Fibroblast of peridontal ligament (primary cell): ENCODE results near the gene FEZ2.
"Not testable (repeated sequence)": the region's sequence is repeated elsewhere in the genome, so short reads cannot be mapped to it uniquely, and the experiment has no call there.

Experiments used
- DNase-seq: peaks from one replicate; pipeline ENCODE4 v3.0.0-alpha.2; 2010; ENCODE audit errors: extremely low read depth

FEZ2 gene, protein sequence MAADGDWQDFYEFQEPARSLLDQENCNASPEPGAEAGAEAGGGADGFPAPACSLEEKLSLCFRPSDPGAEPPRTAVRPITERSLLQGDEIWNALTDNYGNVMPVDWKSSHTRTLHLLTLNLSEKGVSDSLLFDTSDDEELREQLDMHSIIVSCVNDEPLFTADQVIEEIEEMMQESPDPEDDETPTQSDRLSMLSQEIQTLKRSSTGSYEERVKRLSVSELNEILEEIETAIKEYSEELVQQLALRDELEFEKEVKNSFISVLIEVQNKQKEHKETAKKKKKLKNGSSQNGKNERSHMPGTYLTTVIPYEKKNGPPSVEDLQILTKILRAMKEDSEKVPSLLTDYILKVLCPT

DNA sequence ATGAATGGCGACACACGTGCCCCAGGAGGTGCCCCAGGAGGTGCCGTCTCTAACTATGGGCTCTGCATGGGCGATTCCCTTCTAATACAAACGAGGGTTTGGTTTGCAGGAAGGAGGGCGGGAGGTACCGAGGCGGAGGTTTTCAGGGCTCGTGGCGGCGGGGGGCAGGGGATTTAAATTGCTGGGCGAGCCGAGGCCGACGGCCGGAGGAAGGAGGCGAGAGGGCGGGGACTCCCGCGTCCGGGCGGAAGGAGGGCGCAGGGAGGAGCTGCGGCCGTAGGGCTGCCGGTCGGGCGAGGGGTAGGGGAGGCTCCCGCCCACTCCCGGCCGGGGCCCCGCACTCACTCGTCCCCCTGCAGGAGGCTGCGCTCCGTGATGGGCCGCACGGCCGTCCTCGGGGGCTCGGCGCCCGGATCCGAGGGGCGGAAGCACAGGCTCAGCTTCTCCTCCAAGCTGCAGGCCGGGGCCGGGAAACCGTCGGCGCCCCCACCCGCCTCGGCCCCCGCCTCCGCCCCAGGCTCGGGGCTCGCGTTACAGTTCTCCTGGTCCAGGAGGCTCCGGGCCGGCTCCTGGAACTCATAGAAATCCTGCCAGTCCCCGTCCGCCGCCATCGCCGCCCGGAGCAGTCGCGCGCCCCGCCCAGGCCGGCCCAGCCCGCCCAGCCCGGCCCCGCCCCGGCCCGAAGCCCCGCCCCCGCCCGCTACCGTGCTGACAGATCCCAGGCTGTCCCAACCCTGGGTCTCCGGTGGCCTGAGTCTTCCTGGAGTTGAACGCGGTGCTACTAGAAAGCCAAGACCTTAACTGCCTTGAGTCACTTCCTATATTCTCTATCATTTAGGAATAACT is at the start of gene FEZ2:
Gene FEZ2 (minus strand): TSS at position 637 of the 846 bp plus-strand sequence. CDS start 26 bp downstream, at position 611.
- DNase-seq, result peak; percentile 55

DNA sequence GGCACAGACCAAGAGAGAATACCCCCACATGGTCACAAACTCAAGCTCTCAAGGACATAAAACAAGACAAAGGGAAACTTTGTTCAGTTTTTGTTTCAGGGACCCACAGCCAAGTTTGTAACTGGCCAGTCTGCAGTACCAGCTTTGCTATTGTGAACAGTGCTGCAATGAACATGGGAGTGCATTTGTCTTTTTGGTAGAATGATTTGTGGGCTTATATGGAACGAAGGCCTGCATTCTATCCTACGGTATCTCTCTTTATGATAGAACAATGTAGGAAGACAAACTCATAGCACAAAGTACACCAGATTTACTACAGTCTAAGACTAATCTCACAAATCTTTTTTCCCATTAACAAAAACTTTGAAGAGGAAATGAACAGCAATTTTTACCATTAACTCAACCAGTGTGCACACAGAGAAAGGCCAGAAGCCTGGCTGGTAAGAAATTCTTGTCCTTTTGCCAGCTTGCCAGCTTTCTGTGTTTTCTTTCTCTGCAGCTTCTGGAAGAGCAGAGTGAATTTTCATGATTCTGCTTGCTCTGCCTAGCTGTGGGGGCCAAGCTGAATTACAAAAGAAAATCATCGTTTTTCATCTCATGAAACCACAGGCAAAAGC is 37.1 kb upstream of the FEZ2 start:
- peak; percentile 57 for DNase-seq

DNA sequence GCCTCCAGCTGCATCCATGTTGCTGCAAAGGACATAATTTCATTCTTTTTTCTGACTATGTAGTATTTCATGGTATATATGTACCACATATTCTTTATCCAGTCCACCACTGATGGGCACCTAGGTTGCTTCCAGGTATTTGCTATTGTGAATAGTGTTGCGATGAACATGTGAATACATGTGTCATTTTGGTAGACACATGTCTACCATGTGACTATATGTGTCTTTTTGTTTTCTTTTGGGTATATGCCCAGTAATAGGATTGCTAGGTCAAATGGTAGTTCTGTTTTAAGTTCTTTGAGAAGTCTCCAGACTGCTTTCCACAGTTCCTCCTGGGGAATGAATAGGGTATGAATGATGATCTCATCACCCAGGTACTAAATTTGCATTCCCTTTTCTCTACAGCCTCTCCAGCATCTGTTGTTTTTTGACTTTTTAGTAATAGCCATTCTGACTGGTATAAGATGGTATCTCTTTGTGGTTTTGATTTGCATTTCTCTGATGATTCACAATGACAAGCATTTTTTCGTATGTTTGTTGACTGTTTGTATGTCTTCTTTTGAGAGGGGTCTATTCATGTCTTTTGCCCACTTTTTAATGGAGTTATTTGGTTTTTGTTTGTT is 35.6 kb upstream of the FEZ2 start:
- no peak for DNase-seq

DNA sequence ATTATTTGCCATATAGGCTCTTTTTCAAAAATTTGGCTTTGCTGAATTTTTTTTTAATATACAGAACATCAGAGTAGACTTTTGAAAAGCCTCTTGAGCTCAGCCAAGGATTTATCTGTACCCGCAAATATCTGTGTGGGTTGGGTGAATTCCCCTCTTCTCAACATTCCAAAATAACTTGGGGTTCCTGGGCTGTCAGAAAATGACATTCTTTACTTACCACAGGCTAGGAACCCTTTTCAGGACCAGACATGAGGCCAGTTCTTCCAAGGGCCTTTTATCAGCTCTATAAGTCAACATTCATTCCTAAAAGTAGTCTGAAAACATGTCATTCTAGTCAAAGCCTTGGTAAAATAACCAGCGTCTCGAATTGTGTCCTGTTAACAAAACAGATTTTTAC is 28.8 kb upstream of the FEZ2 start:
- DNase-seq, result no peak

DNA sequence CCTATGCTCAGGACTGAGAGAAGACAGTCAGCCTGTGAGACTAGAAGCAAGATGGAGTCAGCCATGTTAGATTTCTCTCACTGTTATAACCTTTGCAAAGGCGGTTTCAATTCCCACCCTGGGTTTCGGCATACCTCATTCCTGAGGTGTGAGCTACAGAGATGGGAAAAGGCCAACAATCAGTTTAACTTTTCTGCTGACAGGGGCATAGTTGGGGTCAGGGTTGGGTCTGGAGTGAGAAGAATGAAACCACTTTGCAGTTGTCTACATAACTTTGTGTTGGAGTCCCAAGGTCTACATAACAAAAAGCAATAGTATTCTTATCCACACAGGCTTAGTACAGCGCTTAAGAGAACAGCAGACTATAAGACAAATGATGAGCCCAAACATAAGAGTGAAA is 28.1 kb upstream of the FEZ2 start:
- no peak for DNase-seq

DNA sequence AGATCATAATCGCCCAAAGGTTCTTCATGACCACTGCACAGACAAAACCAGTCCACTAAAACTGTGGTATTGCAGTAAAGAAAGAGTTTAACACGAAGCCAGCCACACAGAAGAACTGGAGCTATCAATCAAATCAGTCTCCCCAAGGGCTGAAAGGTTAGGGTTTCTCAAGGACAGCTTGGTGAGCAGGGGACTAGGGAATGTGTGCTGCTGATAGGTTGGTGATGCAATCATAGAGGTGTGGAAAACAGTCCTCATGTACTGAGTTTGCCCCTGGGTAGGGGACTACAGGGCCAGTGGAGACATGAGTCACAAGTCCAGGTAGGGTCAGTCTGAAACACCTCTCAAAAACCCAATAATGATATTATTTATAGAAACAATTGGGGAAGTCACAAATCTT is 27.3 kb upstream of the FEZ2 start:
- no peak for DNase-seq

DNA sequence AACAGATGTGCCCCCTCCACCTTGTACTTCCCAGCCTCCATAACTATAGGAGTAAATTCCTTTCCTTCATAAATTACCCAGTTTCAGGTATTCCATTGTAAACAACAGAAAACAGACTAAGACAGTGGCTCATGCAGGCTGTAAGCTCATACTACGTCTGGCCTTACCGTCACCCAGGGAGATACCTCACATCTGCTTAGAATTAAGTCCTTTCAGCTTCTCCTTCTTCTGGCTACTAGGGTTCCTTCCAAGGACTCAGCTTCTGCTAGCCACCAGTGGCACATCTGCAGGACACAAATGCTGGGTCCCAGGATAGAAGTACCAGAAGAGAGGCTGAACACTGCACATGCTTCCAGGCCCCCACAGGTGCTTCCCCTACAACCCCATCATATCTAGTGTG is 22.4 kb upstream of the FEZ2 start:
- no peak for DNase-seq

DNA sequence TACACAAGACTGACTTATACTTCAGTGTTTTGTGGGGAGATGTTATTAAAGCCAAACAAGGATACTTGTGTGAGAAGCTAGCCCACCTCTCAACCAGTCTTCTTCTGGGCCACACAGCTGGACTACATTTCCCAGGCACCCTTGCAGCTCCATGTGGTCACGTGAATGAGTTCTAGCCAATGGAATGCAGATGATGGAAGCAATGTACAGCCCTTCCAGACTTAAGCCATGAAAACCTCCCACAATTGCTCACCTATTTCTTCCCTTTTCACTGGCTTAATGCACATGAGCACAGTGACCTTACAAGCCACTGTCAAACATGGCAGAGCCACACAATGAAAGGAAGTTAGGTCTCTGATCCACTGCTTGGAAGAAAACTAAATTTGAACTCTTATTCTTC is 20.4 kb upstream of the FEZ2 start:
- peak; percentile 66 for DNase-seq

DNA sequence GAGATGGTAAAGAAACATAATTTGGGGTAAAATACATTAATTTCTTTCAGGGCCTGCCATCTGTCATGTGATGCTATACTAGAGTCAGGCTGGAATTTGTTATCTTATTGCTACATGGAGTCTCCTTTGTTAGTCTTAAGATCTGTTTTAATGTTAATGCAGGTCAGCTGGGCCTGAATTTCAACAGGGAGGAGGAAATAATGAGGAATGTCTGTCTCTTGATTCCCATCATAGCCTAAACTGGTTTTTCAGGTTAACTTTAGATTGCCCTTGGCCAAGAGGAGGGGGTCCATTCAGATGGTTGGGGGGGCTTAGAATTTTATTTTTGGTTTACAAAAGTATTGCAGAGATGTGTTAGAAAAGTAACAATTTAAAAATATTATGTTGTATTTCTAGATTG is 19.0 kb upstream of the FEZ2 start:
- no peak for DNase-seq

DNA sequence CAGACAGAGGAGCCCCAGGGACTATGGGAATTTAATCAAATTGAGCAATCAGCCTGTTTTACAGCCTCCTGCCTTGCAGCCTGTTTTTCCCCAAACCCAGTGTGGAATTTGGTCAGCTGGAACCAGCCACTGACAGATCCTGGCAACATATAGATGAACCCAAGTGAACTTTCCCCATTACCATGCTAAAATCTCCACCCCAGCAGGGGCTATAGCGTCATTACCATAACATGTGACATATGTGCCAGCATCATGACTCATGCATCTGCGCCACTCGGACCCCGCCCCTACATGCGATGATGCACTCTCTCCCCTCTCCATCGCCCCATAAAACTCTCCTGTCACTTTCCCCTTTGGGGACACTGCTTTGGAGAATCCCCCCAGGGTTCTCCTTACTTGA is 17.3 kb upstream of the FEZ2 start:
- DNase-seq, result peak; percentile 87

DNA sequence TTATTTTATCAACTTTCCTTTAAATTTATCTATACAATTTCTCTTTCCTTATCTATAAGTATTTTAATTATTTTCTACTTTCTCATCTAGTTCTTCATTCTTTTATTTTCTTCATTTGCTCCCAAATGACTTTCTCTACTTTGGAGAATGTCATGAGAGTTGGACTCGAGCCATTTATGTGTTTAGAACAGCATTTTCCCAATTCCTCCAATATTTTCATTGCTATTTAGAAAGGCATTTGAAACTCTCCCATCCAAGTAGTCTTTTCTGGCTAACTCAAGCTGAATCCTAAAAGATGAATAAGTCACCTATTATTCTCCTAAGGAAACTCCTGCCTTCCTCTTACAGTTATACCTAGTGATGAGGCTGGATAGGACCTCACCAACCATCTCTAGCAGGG is 15.8 kb upstream of the FEZ2 start:
- DNase-seq, result peak; percentile 56

DNA sequence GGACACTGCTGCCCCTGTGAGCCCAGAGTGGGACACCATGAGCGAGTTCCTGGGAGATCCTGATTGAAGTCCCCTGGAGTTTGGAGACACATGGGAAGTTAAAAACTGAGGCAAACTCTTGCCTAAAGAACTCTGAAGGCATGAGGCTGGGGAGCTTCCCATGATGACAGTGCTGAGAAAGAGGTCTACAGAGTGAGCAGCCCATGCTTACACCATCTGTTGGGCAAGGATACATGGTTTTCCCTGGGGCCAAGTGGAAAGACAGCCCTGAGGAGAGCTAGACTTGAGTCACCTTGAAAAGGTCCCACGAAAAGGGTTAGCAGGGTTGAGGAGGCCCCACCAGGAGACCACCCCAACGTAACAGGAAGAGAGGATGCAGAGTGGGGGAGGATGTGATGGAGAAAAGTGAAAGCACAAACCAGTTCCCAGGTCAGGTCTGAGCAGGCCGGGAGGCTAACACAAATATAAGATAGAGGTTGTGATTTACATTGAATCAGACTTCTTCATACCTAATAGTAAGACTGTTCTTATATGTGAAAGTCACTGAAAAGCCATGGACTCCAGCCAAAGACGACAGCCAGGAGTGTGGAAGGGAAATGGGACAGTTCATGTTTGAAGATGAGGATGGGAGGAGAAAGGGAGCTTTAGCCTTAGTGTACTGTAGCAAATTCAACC is 13.5 kb upstream of the FEZ2 start:
- no peak for DNase-seq

DNA sequence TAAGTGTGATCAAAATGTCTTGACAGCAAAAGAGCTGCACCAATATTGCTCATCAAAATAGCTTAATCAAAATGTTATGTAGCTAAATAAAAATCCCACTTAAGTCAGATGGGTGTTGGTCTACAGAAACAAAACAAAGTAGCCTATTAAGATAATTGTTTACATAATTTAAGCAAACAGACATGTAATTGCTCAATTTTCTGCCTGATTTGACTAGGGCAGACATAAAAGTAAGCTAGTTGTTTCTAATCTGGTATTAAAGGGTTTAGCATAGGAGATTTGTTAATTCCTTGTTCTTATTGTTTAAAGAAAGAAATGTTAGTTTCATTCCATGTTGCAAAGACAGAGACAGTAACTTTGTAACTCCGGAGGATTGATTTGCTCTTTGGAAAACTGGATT is 11.5 kb upstream of the FEZ2 start:
- no peak for DNase-seq

DNA sequence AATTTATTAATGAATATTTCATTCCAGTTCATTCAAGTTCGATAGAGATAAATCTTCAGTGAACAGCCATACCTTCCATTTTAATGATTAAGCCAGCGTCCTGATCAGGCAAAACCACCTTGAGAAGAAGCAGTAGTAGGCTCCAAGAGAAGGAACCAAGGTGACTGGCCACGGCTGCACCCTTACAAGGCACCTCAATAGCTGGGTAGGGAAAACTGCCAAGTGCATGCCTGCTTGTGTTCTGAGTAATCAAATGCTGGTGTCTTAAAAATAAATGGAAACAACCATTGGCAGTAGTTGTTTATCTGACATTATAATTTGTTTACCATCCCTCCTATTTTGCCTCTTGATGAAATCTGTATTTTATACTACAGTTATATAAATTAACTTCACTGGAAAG is 10.0 kb upstream of the FEZ2 start:
- no peak for DNase-seq

DNA sequence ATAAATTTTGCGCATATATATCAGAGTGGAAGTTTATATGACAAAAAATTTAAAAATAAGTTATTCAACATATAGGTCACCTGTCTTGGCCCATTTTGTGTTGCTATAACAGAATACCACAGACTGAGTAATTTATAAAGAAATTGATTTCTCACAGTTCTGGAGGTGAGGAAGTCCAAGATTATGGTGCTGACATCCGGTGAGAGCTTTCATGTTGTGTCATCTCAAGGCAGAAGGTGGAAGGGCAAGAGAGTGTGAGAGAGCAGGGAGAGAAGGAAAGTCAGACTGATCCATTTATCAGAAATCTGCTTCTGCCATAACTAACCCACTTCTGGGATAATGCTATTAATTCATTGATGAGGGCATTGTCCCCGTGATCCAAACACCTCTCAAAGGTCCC is 9.0 kb upstream of the FEZ2 start:
- no peak for DNase-seq

DNA sequence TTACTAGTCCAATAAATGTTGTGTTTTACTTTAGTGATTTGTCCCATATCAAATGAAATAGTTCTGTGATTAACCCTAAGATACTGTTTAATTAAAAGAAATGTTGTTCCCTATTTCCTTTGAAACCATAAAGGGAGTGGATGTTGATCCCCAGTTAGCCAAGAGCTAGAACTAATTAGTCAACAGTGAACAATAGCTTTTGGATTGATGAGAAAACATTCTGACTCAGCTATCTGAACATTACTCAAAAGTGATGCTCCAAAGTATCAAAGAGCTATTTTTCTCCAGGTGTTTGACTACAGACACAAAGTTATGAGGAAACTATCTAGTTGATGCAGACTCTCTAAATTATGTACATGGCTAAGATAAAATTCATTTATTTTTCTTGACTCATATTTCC is 7.3 kb upstream of the FEZ2 start:
- DNase-seq, result no peak

DNA sequence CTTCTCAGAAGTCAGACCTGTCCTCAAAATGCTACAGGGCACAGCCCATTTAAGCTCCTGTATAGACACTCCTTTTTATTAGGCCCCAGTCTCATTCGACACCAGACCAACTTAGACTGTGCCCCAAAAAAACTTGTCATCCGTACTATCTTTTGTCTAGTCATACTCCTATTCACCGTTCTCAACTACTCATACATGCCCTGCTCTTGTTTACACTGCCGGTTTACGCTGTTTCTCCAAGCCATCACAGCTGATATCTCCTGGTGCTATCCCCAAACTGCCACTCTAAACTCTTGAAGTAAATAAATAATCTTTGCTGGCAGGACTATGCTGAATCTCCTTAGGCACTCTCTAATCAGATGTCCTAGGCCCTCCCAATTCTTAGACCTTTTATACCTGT is 5.7 kb upstream of the FEZ2 start:
- DNase-seq, result not testable (repeated sequence)

DNA sequence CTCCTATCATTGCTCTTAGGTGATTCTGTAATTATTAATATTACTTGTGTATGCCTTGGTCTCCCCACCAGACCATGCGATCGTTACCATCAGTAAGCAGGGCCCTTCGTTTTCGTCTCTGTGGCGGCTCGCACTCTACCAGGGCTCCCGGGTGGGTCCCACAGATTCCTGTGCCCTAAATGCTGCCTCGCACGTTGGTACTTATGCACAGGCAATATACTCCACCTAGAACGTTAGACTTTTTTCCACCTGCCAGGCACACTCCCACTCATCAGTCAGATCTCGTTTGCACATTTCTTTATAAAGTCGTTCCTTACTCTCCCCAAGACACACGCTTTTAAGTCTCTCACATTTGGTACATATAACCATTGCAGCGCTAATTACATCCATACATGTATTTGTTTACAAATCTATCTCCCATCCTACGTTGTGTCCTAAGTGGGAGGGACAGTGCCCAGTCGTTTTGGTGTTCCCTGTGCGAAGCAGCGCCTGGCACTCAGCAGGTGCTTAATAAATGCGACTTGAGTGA is 901 bp downstream of the FEZ2 start:
- DNase-seq, result no peak

DNA sequence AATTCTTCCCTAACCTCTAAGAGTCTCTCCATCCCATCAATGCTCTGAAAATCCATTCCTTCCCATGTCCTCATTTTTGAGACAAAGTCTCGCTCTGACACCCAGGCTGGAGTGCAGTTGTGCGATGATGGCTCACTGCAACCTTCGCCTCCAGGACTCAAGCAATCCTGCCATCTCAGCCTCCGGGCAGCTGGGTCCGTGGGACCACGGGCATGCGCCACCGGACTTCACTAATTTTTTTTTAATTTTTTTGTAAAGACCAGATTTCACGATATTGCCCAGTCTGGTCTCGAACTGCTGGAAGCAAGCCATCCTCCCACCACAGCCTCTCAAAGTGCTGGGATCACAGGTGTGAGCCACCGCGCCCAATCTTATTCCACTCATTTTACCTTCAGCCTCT is 1.6 kb downstream of the FEZ2 start:
- no peak for DNase-seq

DNA sequence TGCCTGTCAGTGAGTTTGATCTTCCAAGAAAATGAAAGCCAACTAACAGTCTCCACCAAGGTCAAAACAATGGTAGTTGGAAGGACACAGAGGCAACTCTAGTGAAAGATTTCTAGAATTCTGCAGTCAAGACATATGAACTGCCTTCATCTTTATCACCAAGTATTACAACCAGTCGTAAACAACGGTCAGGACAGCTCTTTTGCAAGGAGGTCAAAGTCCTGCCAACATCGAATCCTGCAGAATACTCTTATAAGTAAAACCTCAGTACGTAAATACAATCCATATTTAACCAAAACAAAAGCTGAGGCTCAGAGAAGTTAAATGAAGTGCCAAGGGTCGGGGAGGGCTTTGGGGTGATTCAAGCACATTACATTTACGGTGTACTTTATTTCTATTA is 3.1 kb downstream of the FEZ2 start:
- DNase-seq, result no peak

DNA sequence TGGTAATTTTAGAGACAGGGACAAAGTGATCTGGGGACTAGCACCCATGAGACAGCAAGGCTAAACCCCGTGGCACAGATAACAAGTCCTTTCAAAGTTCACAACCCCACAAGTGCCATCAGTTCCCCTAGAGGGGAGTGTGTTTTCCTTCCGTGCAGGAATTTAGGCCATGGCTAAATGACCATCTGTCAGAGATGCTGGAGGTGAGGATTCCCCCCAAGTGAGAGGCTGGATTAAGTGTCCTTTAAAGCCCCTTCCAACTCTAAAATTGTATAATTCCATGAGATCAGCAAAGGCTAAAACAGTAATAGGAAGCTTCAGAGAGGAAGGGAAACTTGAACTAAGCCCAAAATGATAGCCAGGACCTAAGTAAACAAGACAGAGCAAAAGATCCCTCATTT is 8.7 kb downstream of the FEZ2 start:
- DNase-seq, result no peak

DNA sequence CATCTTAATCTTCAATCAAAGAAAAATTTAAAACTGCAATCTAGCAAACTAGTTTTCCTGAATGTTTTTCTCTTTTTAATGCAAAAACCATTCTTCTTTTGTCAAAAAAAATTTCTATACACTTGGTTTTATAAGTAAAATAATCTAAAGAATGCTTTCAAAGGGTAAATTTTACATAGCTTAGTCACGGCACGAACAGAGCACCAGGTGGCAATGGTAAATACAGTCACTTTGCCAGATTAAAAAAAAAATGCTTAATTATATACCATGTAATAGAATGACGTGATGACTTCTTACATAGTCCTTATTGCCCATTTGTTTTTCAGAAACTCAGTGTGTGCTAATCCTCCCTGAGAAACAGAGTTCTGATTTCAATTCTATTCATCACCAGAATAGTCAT is 10.4 kb downstream of the FEZ2 start:
- no peak for DNase-seq
